HG03280 (cell line): ENCODE data around the gene CCNJL.
"Not testable (repeated sequence)": the region's sequence is repeated elsewhere in the genome, so short reads cannot be mapped to it uniquely, and the experiment has no call there.

Experiments
- ATAC-seq: cut with Tn5 transposase; IDR thresholded peaks from one replicate; pipeline ENCODE4 v1.9.1; 2021; ENCODE audit warnings: mild to moderate bottlenecking, moderate library complexity; ENCODE audit not compliant: unreplicated experiment

The CCNJL gene

GRCh38 chr5:160312134-160312959 is at the start of gene CCNJL:
TSS of gene CCNJL (minus strand) at chr5:160312564. CDS start at chr5:160311923, 641 bp downstream.
- no peak for ATAC-seq

GRCh38 chr5:160361624-160362228 is 49.4 kb upstream of the CCNJL start:
- ATAC-seq, result no peak

DNA sequence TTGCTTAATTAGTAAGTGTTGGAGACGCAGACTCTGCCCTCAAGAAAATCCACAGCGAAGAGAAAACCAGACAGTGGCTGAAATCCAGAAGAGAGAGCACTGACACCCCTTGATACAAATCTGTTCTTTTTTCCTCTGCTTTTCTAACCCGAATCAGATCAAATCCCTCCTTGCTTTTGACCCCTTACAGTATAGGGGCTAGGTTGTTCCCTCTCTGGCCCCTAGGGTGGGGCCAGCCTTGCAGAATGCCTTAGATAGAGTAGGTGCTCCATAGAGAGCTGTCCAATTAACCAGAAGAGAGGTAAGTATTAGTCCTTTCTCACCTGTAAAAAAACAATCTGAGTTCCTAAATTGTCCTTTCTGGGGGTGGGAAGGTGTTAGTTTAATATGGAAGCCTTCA is 47.9 kb upstream of the CCNJL start:
- ATAC-seq, result no peak

DNA sequence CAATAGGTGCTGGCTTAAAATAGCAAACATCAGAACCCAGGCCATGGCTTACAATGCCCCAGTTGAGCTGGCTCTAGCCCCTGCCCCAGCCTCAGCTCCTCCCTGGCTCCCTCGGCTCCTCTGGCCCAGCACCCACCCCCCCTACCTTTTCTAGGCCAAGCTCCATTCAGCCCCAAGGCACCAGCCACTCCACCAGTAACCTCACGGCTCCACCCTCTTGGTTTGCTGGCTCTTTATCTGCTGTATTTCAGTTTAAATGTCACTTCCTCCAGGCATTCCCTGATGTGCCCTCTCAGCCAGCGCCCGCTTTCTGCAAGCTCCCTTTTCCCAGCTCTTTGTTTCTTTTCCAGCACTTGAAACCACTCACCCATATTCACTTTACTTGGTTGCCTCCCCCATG is 47.5 kb upstream of the CCNJL start:
- no peak for ATAC-seq

GRCh38 chr5:160359242-160359641 is 46.9 kb upstream of the CCNJL start:
- no peak for ATAC-seq

GRCh38 chr5:160357861-160358411 is 45.6 kb upstream of the CCNJL start:
- ATAC-seq, result no peak

- no peak for ATAC-seq
Observed at GRCh38 chr5:160357394-160357793, 45.0 kb upstream of the CCNJL start.

DNA sequence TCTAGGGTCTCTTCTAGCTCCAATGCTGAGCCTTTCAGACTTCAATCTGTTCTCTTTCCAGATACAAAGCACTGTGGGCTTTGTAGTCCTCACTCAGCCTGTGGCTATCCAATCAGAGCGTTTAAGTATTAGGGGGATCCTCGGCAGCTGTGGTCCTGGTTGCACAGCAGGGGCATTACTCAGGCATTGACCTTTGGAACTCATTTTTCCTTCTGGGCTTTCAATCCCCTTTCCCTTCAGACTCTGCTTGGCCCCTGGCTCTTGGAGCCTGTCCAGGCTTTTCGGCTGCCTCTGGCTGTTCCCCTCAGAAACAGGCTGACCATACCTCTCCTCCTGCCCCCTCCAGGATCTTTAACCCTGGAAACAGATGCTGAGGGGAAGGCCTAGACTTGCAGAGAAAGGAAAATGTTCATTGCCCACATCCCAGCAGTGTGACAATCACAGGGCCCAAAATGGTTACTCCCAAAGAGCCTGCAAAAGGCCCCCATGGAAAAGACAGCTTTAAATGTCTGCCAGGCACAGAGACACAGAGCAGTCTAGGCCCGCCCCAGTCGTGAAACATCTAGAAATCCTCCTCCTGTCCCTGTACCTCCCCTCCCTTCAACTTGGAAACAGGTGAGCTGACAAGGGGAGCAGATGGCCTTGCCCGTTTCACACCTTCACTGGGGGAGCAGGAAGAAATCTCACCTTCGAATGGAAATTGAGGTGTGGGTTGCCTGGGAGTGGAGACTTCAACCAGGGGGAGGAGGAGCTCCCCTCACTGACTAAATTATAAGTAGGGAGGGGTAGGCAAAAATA is 44.4 kb upstream of the CCNJL start:
- ATAC-seq, result no peak

DNA sequence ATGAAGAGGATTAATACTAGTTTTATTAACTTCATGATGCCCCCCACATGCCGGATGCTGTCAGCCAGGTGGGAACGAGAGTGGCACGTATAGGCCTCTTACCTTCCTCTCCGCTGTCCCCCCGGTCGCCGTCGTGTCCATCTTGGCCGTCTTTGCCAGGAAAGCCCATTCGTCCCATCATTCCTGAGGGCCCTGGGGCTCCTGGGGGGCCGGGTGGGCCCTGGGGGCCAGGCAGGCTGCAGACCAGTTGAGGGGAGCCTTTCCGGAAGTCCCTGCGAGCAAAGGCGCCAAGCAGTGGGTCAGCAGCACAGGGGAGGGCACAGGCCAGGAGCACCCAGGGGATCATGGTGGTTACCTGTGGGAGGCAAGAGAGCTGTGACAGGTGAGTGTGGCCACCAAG is 42.3 kb upstream of the CCNJL start:
- no peak for ATAC-seq

DNA sequence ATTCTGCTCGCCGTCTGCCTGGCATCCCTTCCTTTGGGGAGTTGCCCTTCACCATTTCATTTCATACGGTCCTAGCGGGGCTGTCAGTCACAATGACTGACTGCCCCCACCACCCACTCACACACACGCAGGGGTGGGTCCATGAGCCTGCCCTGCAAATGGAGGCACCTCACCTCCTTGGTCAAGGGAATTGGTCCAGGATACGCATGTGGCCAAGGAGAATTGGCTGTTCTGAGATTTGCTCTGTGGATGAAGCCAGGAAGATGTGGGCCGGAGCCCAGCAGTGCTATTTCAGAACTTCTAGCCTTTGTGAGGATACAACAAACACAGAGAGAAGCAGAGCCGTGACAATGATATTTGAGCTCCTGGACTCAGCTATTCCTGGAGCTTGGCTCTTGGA is 41.0 kb upstream of the CCNJL start:
- ATAC-seq, result no peak

GRCh38 chr5:160352308-160352707 is 39.9 kb upstream of the CCNJL start:
- no peak for ATAC-seq

DNA sequence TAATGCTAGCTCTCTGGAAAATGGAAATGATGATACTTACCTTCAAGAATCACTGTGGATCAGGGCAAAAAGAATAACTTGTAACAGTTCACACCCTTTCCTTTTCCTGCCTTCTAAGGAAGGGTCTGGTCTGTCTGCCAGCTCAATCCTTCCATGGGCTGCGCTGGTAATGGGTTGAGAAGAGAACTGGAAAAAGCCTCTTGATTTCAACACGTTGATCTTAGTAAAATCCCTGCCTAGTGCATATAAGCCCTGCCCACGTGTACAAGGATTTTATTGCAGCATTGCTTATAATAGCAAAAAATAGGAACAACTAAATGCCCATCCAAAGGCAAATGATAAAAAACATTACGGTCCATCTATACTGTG is 37.6 kb upstream of the CCNJL start:
- ATAC-seq, result no peak

DNA sequence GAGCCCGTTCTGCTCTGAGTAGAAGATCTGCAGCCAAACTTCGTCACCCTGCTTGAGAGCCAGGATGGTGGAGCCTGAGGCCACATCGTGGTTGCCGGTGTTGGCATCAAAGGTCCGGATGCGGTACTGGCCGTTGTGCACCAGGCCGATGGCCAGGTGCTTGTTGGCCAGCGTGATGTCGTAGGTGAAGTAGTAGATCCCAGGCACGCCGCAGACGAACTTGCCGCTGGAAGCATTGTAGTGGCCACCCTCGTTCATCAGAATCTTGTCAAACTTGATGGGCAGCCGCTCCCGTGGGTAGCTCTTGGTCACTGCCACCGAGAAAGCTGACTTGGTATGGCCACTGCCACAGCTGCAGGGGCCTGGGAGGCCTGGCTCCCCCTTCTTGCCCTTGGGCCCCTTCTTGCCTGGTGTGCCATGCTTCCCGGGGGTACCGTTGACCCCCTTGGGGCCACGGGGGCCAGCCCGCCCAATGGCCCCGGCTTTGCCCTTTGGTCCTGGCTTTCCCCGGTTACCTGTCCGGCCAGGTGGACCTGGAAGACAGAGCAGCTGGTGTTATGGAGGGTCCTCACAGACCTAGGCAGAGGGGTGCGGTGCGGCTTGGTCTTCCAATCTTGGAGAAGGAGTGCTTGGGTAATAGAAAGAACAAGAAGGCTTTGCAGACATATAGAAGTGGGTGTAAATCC is 37.0 kb upstream of the CCNJL start:
- ATAC-seq, result no peak

- ATAC-seq, result no peak
Observed at GRCh38 chr5:160348080-160348479, 35.7 kb upstream of the CCNJL start.

DNA sequence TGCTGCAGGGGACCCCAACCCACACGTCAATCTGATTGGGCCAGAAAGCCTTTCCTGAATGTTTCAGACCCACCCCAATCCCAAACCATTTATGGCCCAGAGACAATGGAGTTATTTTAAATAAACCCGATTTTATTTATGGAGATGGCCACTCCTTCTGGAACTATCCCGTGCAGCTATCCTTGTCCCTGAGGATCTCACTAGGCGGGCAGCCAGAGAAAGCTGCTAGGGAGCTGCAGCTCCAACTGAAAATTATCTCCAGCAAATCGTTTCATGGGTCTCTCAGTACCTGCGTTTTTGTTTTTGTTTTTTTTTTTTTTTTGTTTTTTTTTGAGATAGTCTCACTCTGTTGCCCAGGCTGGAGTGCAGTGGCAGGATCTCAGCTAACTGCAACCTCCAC is 35.1 kb upstream of the CCNJL start:
- no peak for ATAC-seq

DNA sequence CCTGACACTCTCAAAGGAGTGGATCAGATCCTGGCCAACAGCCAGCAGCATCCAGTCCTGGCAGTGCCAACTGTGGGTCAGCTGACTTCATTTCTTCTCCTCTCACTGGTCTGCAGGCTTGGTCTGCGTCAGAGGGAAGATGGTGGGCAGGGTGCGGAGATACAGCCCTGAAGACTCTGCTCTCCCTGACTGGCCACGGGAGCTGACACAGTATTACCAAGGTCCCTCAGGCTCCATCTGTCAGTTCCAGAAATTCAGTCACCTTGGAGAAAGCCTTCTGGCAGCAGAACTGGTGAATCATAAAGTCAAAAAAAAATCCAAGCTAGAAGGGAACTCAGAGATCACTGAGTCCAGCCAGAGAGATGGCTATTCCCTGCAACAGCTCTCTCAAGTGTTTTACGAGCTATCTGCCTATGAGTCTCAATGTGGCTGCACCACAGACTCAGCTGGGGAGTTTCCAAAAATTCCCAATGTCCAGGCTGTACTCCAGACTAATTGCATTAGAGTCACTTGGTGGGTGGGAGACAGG is 30.1 kb upstream of the CCNJL start:
- ATAC-seq, result no peak

DNA sequence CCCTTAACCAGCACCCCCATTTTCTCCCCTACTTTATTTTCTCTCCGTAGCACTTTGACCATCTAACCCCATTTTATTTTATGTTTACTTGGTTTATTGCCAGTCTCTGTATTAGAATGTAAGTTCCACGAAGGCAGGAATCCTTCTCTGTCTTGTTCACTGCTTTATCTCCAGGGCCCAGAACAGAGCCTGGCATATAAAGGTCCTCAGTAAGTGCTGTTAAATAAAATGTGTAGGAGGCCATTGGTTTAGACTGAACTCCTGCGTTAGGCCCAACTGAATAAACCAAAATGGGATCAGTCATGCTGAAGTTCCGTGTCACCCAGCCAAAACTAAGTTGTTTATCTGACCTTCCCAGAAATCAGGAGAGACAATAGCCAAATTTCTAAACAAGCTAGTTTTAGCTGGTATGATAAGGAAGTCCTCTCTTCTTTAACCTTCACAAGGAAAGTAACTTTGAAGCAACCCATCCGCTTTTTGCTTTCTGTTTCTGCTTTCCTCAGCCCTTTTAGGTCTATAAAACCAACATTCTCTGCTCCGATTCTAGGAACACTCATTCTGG is 29.0 kb upstream of the CCNJL start:
- ATAC-seq, result no peak

- ATAC-seq, result not testable (repeated sequence)
Observed at GRCh38 chr5:160340513-160340912, 28.1 kb upstream of the CCNJL start.

- ATAC-seq, result no peak
Observed at GRCh38 chr5:160339406-160340130, 27.2 kb upstream of the CCNJL start.

DNA sequence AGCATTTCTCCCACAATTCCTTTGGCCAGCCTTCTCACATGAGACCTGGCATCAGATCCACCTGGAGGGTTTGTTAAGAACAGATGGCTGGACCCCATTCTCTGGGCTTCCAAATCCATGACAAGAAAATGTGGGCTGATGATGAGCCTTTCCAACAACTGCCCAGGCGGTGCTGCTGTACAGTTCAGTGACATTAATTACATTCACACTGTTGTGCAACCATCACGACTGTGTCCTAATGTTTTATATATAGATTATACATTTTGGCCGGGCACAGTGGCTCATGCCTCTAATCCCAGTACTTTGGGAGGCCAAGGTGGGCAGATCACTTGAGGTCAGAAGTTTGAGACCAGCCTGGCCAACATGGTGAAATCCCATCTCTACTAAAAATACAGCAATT is 22.4 kb upstream of the CCNJL start:
- not testable (repeated sequence) for ATAC-seq
